IMR-90 (cell line): Measurements from ENCODE around the gene IL1B. TPM values are rescaled to one million over a fixed set of nuclear protein-coding genes. Genes with fewer than 3 reads are reported as not detected.

Experiments
- ATAC-seq: fragments of 200-7000 bp; cut with Tn5 transposase; 2 replicates; pipeline ENCODE4 v1.9.1; 2020; ENCODE audit warnings: low read depth, mild to moderate bottlenecking, moderate library complexity
- BruUV-seq: library from RNA; stranded (reverse); fragments of 400-500 nt; replicated peaks from 2 replicates; lab custom pipeline; 2021; lab: Mats Ljungman, UMichigan
- CTCF ChIA-PET: fragments of 300-600 bp; formaldehyde crosslinking; extraction: SDS; loops from one replicate; lab custom pipeline; 2021; ENCODE audit warnings: antibody characterized with exemption; lab: Yijun Ruan, JAX
- POLR2A ChIA-PET: fragments of 300-600 bp; sonication (Branson Sonifier 250); formaldehyde crosslinking; loops from one replicate; lab custom pipeline; 2022; ENCODE audit warnings: antibody characterized with exemption; ENCODE audit not compliant: unreplicated experiment; lab: Charles Lee
- DNase-seq: peaks from one replicate; pipeline ENCODE4 v3.0.0; 2013
- H2AFZ ChIP-seq: replicated peaks from 2 replicates; pipeline ENCODE3; 2013; ENCODE audit warnings: low read length, mild to moderate bottlenecking; ENCODE audit not compliant: poor library complexity
- H2AK5ac ChIP-seq: 2 replicates; pipeline ENCODE4 v1.6.1; 2013; ENCODE audit warnings: low read depth, low read length, inconsistent platforms
- H2AK9ac ChIP-seq: replicated peaks from 2 replicates; pipeline ENCODE3; 2013; ENCODE audit warnings: mild to moderate bottlenecking, low read depth, low read length, moderate library complexity; ENCODE audit not compliant: poor library complexity
- H2BK120ac ChIP-seq: 2 replicates; pipeline ENCODE4 v1.6.1; 2013; ENCODE audit warnings: low read depth, low read length, inconsistent platforms
- H2BK15ac ChIP-seq: 3 replicates; pipeline ENCODE4 v1.6.1; 2013; ENCODE audit warnings: low read depth, low read length, inconsistent platforms
- H2BK20ac ChIP-seq: 2 replicates; pipeline ENCODE4 v1.6.1; 2013; ENCODE audit warnings: low read depth, mild to moderate bottlenecking, inconsistent platforms, low read length, moderate library complexity
- H2BK5ac ChIP-seq: 2 replicates; pipeline ENCODE4 v1.6.1; 2013; ENCODE audit warnings: mild to moderate bottlenecking, low read depth, low read length, inconsistent platforms; ENCODE audit not compliant: poor library complexity, severe bottlenecking
- H3K14ac ChIP-seq: replicated peaks from 2 replicates; pipeline ENCODE4 v1.6.1; 2013; ENCODE audit warnings: low read depth, low read length, inconsistent platforms
- H3K18ac ChIP-seq: 2 replicates; pipeline ENCODE4 v1.6.1; 2013; ENCODE audit warnings: low read depth, low read length, control low read depth
- H3K23ac ChIP-seq: 2 replicates; pipeline ENCODE4 v1.6.1; 2013; ENCODE audit warnings: low read depth, low read length, inconsistent platforms
- H3K27ac ChIP-seq: 2 replicates; pipeline ENCODE4 v1.5.1; 2013; ENCODE audit warnings: mild to moderate bottlenecking, control low read depth, low read length; ENCODE audit not compliant: insufficient read depth
- H3K27me3 ChIP-seq: 2 replicates; pipeline ENCODE4 v1.6.1; 2013; ENCODE audit warnings: low read length; ENCODE audit not compliant: control insufficient read depth, insufficient read depth
- H3K36me3 ChIP-seq: 2 replicates; pipeline ENCODE4 v1.6.1; 2013; ENCODE audit warnings: low read length, mixed read lengths; ENCODE audit not compliant: control insufficient read depth, insufficient read depth
- H3K4ac ChIP-seq: 2 replicates; pipeline ENCODE4 v1.6.1; 2013; ENCODE audit warnings: low read depth, low read length, inconsistent platforms
- H3K4me1 ChIP-seq: 2 replicates; pipeline ENCODE4 v1.6.1; 2013; ENCODE audit warnings: low read length, mixed read lengths; ENCODE audit not compliant: control insufficient read depth, insufficient read depth
- H3K4me2 ChIP-seq: 2 replicates; pipeline ENCODE4 v1.6.1; 2013; ENCODE audit warnings: low read depth, mild to moderate bottlenecking, control low read depth, low read length, moderate library complexity
- H3K4me3 ChIP-seq: 2 replicates; pipeline ENCODE4 v1.5.1; 2013; ENCODE audit warnings: low read depth, mild to moderate bottlenecking, control low read depth, low read length, moderate library complexity; ENCODE audit not compliant: insufficient read depth
- H3K56ac ChIP-seq: 2 replicates; pipeline ENCODE4 v1.6.1; 2013; ENCODE audit warnings: low read length, inconsistent platforms; ENCODE audit not compliant: insufficient read depth; ENCODE audit errors: extremely low read depth
- H3K79me1 ChIP-seq, 2 experiments: 2 replicates each; pipeline ENCODE4 v1.6.1; 2013; ENCODE audit warnings: low read length in 2 of 2, inconsistent platforms in 1 of 2, low read depth in 1 of 2
- H3K9ac ChIP-seq: 2 replicates; pipeline ENCODE4 v1.6.1; 2013; ENCODE audit warnings: low read depth, low read length, control low read depth
- H3K9me1 ChIP-seq: 2 replicates; pipeline ENCODE4 v1.6.1; 2013; ENCODE audit warnings: low read length, inconsistent platforms; ENCODE audit not compliant: insufficient read depth
- H3K9me3 ChIP-seq: 2 replicates; pipeline ENCODE4 v1.6.1; 2013; ENCODE audit warnings: low read length; ENCODE audit not compliant: control insufficient read depth, insufficient read depth
- H4K20me1 ChIP-seq: 2 replicates; pipeline ENCODE4 v1.6.1; 2013; ENCODE audit warnings: low read length, inconsistent platforms; ENCODE audit not compliant: insufficient read depth
- H4K5ac ChIP-seq: 2 replicates; pipeline ENCODE4 v1.6.1; 2013; ENCODE audit warnings: mild to moderate bottlenecking, low read depth, low read length, control low read depth
- H4K8ac ChIP-seq, 2 experiments: 2 replicates each; pipeline ENCODE4 v1.6.1; 2013; ENCODE audit warnings: low read depth in 2 of 2, low read length in 2 of 2, control low read depth in 1 of 2, inconsistent platforms in 1 of 2
- H4K91ac ChIP-seq: 2 replicates; pipeline ENCODE4 v1.6.1; 2013; ENCODE audit warnings: low read depth, low read length, inconsistent platforms; ENCODE audit not compliant: insufficient read depth
- CTCF ChIP-seq: conservative IDR thresholded peaks from 2 replicates; pipeline ENCODE4 v1.5.1; 2012; ENCODE audit warnings: mild to moderate bottlenecking, low read depth, low read length, improper control_type of control experiment
- FOS ChIP-seq: fragments of 150-350 bp; IDR thresholded peaks from 2 replicates; pipeline ENCODE4 v1.6.1; 2016; ENCODE audit warnings: low read depth, low read length
- MAFK ChIP-seq: IDR thresholded peaks from 2 replicates; pipeline ENCODE4 v1.6.1; 2012; ENCODE audit warnings: low read depth, low read length, improper control_type of control experiment
- SMC3 ChIP-seq: fragments of 150-350 bp; IDR thresholded peaks from 2 replicates; pipeline ENCODE4 v1.6.1; 2016; ENCODE audit warnings: low read depth, mild to moderate bottlenecking, antibody characterized with exemption, low read length, moderate library complexity
- USF2 ChIP-seq: fragments of 150-350 bp; IDR thresholded peaks from 2 replicates; pipeline ENCODE4 v1.6.1; 2017; ENCODE audit warnings: mild to moderate bottlenecking, antibody characterized with exemption, low read length, low read depth
- WGBS, 2 experiments: methylation state at CpG; one replicate each; pipeline versions ENCODE4 v1.1.5 to v1.1.7; 2013; ENCODE audit warnings: missing lambda C conversion rate in 2 of 2; ENCODE audit not compliant: insufficient read length in 1 of 2; ENCODE audit errors: extremely low coverage in 2 of 2; 5-methylcytosine and 5-hydroxymethylcytosine counted together
- dilution Hi-C: fragments of 300-500 bp; cut with HindIII; formaldehyde crosslinking; loops from one replicate; pipeline ENCODE4 v1.14.3; 2018; ENCODE audit warnings: low sequenced_read_pairs; ENCODE audit not compliant: unreplicated experiment
- in situ Hi-C: fragments of 300-500 bp; cut with MboI; formaldehyde crosslinking; loops from 3 replicates; pipeline ENCODE4 v1.14.3; 2019; ENCODE audit warnings: low sequenced_read_pairs, inconsistent platforms, mixed read lengths
- intact Hi-C: fragments of 100-400 bp; cut with micrococcal nuclease; formaldehyde crosslinking; loops from 2 replicates; pipeline ENCODE4 v1.10.0; 2022
- polyA plus RNA-seq, 3 experiments: library from polyadenylated mRNA; depleted of rRNA; stranded (reverse); fragments of >200 nt; gene quantifications; 2 replicates each; pipeline ENCODE4 v1.2.3, GENCODE V29; 2012; ENCODE audit warnings: low replicate concordance in 1 of 3
- total RNA-seq: library from RNA; depleted of rRNA; stranded (reverse); fragments of >200 nt; gene quantifications from 2 replicates; pipeline ENCODE4 v1.2.3, GENCODE V29; 2012

The IL1B gene
- total and polyA plus RNA-seq, 2 of the 4 experiments (the other 2 are of a cell fraction) = 3.0 to 4.4 TPM

- Histone ChIP-seq H3K9me3 (no peaks in the 10 kb centered on the region), H3K79me1 (peaks cover 0 to 16% of the 10 kb centered on the region in 2 experiments; a peak in 2 of 4 replicates), H4K5ac (no peak overlapping the region), H3K9ac (no peak overlapping the region), H3K36me3 (no peaks in the 10 kb centered on the region), H4K20me1 (no peaks in the 10 kb centered on the region), H3K23ac (no peak overlapping the region), H3K4ac (no peak overlapping the region), H3K56ac (no peak overlapping the region), H2BK20ac (no peak overlapping the region), H4K91ac (no peak overlapping the region), H3K9me1 (peaks cover 19% of the 10 kb centered on the region), H3K4me3 (no peak overlapping the region), H2BK15ac (no peak overlapping the region), H2AK5ac (no peak overlapping the region), H2AFZ (no peak overlapping the region), H2AK9ac (no peak overlapping the region), H3K14ac (no peak overlapping the region), H4K8ac (no peak overlapping the region), H2BK5ac (no peak overlapping the region), H3K27me3 (no peaks in the 10 kb centered on the region), H3K4me1 (peaks cover 6% of the 10 kb centered on the region), H3K4me2 (no peak overlapping the region), H3K18ac (no peak overlapping the region), H3K27ac (no peak overlapping the region), H2BK120ac (no peak overlapping the region)
- in situ Hi-C loops (no loop called here), intact Hi-C loops (no loop called here), dilution Hi-C loops (no loop called here)
- no peak for DNase-seq
- CTCF ChIA-PET = no interaction called here
- TF ChIP-seq USF2 (no peak), FOS (no peak), CTCF (0 out of 2 replicates have a peak, but pooled peaks have one; percentile 4), SMC3 (no peak), MAFK (no peak)
- no peak for ATAC-seq
- WGBS, 2 experiments = no CpG with 5 or more reads among the region's 3 CpGs
- no TSS peak for BruUV-seq
- POLR2A ChIA-PET = no interaction called here
Observed at GRCh38 chr2:112807233-112807807, 29.3 kb downstream of the IL1B start.
